Suppressor macrophage (primary cell): ENCODE measurements around the gene FGF12.

Experiments used
- DNase-seq, 4 experiments: peaks; one replicate each; pipeline ENCODE4 v3.0.0-alpha.2; 2020 to 2022

The FGF12 gene

DNA sequence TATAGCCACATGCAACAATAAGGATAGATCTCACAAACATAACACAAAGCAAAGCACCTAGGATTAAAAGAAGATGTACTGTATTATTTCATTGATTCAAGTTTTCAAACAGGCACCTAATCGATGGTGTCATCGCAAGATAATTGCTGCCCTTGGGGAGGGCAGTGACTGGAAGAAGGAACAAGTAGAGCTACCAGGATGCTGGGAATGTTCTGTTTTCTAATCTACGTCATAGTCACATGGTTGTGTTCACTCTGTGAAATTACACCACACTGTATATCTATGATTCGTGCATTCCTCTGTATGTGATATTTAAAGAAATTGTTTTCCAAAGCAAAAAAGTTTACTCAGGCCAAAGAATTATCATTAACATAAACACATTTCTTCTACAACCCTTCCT is 236.6 kb downstream of the FGF12 start:
- no peak for DNase-seq

DNA sequence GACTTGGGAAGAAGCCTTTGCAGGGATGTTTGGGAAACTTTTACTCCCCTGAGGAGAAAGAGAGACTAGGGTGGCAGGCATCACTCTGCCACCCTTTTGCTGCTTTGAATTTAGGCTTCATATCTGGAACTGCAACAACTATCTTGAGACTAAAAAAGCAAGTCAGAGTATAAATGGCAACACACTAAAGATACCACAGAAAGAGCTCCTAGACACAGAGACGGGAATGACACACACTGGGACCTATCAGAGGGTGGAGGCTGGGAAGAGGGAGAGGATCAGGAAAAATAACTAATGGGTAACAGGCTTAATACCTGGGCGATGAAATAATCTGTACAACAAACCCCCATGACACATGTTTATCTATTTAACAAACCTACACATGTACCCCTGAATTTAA is 237.8 kb downstream of the FGF12 start:
- DNase-seq, result no peak

DNA sequence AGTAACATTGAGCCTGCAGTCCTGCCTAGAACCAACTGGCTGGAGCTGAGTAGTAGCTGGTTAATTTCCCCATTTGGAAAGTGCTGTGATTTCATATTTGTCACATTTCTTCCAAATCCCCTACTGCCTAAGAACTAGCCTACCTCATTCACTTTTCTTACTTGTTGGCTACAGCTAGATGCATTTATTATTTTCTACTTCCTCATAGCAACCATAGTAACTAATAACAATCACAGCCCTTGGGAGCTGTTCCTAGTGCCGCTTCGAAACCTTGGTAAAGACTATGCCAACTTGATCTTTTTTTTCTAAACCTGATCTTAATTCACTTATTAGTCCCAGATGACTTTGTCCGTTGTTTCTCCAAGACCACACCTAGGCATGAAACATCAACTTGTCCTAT is 240.3 kb downstream of the FGF12 start:
- DNase-seq, result no peak

DNA sequence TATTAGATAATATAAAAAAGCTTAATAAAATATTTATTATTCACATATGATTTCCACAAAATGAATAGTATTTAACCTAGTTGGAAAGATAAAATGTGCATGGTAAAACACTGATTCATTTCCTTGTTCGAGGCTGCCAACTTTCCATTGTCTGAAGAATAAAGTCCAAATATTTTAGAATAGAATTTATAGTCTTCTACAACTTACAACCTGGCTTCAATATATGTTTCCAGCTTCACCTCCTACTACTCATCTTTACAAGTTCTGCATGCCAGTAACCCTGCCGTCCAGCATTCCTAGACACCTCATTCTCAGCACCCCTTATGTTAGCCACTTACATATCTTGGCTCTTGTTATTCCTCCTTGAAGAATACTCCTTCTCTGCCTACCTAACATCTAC is 244.5 kb downstream of the FGF12 start:
- no peak for DNase-seq

DNA sequence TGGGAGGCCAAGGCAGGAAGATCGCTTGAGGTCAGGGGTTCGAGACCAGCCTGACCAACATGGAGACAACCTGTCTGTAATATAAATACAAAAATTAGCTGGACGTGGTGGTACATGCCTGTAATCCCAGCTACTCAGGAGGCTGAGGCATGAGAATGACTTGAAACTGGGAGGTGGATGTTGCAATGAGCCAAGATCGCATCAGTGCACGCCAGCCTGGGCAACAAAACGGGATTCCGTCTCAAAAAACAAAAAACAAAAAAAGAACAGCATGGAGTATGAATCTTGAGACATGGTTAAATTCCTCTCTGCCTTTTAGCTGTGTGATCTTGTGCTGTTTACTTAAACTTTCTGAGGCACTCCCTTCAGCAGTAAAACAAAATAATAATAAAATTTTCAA is 244.9 kb downstream of the FGF12 start:
- DNase-seq, result no peak

DNA sequence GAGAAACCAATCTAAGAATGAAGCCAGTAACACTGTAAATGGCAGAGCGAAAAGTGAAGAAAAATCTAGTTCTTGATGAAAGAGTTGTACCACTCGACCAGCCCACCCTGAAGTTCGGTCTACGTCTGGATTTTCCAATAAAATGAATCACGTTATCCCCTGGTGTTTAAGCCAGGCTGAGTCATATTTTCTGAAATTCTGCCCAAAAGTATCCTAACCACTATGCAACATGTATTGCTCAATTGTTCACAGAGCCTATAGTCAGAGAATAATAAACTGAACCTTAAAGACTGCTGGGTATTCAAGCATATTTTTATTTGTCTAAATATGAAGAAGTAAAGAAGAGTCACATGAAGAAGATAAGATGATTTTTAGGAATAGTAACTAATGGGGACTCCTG is 245.7 kb downstream of the FGF12 start:
- no peak for DNase-seq

DNA sequence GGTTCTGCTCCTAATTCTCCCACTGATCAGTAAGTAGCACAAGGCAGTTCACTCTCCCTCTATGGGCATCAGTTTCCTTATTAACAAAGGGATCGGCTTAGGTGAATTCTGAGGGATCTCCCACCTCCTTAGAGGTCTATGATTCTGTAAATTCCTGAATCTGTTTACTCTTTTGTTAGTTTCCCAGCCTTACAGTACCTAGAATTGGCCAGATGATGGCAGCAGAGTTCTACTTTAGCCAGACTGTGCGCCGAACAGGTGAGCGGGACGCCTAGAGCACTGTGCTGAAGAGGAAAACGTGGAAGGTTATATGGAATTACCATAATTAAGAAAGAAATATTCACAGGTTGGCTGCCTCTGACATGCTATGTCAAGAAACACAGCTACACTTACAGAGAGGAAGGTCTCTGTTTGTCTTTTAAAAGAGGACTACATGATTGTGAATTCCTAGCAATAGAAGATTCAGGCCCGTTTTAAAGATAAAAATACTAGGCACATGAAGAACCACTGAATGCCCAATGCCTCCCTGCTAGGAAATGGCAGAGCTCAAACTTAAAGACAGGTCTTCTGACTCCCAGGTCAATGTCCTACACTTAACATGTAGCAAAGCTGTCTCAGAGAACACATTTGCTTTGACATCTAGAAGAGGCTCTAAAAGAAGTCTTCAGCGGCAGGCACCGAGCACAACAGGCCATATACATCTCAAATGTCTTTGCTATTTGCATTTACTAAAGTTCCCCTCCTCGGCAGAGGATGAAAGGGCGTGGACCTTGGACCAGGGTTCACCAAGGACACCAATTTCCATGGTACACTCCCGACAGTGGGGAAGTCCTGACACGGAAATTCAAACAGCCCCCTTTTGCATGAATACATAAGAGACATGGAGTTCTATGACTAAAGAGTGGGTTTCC is 259.9 kb downstream of the FGF12 start:
- DNase-seq, result peak; percentile 38 to 59 (median 57)

DNA sequence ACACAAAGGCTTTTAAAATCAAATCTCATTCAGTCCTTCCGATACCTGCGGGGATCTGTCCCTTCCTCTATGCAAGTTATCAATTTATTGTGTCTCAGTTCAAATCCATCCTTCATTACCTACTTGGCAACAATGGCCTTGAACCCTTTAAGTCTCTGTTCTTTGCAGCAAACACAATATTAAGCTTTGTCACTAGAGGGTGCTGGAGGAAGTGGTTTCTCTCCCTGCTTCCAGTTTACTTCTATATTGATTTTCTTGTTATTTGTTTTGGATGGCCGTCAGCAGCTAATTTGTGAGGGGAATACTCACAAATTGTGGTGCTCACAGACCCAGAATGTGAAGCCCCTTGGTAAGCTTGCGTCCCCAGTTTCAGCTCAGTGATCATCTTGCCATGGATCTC is 278.3 kb downstream of the FGF12 start:
- peak in 1 of 4 experiments; percentile 3 for DNase-seq

DNA sequence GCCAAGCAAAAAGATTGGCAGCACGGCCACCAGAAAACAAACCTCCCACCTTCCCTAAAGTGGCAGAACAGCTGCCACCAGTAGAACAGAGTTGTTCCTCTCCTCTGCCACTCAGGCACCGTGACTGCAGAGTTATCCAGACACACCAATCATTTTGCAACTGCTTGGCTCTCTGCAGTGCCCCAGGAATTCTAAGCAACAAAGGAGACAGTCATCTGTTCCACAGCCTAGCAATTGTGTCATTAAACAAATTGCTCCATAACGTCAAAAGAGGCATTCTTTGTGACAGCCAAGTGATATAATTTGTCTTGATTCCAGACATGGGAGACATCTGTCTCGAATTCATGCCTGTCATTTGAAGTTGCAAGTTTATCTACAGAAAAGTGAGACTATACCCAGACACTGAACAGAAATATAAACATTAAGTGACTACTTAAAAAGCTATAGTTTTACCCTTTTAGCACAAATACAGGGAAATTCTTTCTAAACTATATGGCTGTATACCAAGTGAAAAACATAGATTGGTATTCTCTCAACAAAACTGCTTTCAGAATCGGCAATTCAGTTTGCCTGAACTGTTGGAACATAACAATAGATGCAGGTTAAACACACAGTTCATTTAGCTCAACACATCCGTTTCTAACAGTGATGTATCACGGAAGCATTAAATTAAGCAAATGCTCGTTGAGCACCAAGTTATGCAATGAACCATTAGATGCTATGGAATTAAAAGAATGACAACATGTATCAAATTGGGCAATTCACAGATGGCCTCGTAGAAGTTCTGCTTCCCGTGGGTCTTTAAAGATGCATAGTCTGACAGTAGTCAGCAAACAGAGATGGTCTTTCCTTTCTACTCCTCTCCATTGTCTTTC is 281.3 kb downstream of the FGF12 start:
- no peak for DNase-seq

DNA sequence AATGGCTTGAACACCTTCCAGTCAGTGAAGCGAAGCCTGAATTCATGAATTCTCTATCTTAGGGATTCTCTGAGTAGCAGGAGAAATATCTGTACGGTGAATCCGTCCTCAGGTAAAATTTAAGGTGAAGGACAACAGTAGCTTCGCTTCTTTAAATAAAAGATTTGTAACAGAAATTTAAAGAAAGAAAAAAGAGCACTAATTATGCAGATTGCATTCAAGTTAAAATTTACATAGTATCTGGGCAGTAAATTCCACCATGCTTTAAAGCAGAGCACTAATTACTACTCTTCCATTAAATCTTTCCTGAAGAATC is 282.6 kb downstream of the FGF12 start:
- no peak for DNase-seq

DNA sequence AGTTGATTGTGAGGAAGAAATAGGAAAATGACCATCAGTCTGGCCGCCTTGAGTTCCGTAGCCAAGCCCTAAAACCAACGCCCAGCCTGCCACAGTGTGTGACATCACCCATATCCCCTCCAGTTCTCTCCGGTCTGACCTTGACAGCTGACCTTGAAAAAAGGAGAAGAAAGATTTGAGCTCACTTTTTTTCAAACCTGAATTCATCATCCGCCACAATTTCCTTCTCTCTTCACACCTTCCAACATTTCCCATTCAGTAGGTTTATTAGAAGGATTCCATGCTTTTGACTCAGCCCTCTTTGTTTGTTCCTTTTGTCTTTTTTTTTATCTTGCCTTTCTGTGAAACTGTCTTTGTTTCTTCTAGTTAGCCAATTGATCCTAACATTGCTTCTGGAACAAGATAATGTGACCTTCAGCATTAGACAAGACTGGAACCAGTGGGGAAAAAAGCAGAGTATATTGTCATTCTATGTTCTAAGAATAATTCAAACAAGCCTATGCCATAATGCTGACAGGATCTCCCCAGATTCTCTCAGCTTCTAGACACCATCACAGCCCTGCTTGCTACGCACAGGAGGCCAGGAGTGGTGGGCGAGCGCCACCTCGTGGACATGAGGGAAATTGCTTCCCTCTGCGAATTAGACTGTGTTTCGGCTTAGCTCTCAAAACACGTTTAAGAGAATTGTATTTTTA is 283.1 kb downstream of the FGF12 start:
- peak; percentile 55 to 69 (median 66) for DNase-seq

DNA sequence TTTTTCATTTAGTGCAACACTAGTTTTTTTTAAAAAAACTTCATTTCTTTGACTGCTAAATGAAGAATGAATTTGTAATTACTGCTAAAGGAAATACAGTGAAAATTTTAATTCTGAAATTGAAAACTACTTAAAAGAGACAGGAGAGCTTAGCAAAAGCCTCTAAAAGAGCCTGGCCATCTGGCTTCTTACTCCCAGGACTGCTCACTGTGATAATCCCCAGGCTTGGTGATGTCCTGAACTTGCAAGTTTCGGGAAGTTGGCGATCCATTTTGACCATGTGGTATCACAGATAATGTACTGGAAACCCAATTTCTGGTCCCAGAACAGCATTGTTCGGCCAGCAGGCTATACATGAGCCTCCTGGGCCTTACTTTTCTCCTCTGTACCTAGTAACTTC is 292.1 kb downstream of the FGF12 start:
- no peak for DNase-seq

DNA sequence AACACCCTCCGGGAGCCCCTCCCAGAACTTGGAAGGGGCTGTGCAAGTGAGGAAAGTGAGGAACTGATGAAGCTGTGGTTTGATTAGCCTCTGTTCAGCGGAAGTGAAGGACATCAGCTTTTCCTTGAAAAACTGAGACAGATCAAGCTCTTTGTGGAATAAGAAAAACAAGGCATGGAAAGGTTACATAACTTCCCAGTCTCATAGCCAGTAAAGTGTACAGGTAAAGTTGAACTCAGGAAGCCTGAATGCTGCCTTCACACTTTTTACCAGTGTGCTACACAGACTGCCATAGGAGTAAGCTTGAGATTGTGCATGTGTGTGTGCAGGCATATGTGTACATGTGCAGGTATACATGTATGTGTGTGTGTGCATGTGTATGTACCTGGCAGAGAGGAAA is 293.2 kb downstream of the FGF12 start:
- no peak for DNase-seq

DNA sequence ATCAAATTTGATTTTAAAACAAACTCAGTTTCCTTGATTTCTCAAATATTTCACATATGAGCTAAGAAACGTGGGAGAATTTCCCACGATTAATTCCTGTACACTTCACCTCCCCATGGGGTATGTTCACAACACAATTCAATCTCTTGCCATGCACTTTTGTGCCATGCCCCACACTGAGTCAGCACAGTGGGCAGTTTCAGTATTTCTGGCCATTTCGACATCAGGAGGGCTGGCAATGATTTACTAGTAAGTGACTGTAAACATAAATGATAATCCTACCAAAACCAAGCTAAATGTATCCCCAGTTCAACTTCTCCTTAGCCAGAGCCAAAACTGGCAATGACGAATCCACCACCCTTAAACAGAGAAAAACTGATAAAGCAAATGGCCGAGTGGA is 293.6 kb downstream of the FGF12 start:
- no peak for DNase-seq

DNA sequence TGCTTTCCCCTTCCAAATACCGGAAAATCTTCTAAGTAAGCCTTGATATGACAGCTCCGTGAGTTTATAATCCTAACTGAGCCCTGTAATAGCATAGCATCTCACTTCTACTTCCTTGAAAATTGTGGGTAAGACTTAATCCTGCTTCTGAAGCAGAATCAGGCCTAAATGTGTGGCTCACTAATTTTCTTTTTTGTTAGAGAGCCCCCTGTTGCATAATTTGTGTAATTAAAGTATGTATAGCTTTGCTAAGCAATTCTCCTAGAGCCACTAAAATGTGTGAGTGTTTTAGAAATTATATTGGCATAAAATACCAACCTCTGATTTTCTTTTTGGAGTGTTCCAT is 304.4 kb downstream of the FGF12 start:
- peak in 3 of 4 experiments; percentile 4 to 30 (median 11) for DNase-seq

DNA sequence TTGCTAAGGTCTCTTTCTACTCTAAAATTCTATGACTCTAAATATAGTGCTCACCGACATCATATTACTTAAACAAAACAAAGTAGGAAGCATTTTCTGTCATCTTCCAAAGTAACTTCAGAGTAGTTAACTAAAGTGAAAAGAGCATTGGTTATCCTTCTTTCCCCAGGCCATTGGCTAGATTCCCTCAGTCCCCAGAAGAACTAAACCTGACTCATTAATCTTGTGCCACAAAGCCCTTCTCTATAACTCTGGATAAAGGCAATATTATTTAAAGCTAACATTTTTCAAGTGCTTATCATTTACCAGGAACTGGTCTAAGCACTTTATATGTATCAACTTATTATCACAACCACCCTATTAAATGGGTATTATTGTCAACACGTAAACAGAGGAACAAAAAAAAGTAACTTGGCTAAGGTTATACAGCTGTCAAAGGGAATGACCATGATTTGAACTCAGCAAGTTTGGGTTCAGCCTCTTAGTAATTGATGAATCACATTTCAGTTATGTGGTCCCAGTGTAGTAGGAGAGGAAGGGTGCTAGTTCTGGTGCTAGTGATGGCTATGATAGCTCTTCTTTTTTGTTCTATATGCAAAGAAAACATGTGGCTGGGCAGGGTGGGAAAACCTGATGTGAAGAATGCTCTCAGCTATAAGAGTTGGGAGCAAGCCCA is 304.9 kb downstream of the FGF12 start:
- no peak for DNase-seq

DNA sequence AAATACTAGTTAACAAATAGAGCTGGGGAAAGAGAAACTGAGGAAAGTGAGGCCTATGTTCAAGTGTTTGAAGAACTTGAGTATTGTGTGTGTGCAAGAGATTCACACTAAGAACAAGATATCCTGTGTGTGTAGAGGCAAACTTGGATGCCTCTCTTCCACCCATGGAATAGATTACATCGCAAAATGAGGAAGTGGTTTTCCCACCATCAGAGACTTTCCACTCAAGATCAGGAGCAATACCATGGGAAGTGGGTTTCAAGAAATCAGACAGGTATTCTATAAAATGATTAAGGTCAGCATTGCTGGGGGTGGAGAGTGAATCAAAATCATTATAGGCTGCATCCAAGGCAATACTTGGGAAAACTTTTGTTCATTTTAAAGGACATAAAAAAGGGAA is 308.0 kb downstream of the FGF12 start:
- DNase-seq, result no peak

DNA sequence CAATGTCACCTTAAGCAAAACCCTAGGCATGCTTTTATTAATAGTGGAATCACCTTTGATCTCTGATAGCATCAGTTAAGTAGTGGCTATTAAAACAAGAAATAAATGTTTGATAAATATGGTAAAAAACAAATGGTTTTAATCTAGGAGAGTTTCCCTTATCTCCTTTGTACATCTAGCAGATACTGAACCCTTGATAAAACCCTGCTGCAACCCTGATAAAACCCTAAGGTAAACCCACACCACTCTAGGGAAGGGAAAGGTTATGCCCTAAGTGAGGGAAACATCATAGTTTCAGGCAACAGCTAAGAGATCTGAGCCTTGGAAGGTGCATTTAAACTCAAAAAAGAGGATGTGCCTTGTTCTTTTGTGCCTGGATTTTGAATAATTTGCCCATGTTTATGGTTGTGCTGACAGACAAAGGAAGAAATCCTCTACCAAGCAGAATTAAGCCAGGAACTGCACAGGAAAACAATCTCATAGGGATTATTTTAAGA is 309.7 kb downstream of the FGF12 start:
- DNase-seq, result no peak

DNA sequence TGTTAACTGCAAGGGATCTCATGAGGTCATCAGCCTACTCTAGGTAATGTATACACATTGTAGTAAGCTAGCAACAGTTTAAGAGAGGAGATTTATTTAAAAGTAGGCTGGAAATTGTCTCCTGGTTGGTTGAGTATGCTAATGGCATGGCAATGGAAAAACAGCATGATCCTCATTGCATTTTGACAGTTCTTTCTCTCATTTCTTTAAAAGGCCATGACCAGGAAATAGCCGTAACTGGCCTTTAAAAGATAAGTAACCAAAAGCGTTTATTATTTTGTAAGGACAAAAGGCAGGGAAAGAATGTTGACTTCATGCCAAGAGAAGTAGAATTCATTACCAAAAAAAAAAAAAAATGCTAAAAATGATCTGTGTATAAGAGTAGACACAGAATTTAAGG is 310.3 kb downstream of the FGF12 start:
- no peak for DNase-seq

DNA sequence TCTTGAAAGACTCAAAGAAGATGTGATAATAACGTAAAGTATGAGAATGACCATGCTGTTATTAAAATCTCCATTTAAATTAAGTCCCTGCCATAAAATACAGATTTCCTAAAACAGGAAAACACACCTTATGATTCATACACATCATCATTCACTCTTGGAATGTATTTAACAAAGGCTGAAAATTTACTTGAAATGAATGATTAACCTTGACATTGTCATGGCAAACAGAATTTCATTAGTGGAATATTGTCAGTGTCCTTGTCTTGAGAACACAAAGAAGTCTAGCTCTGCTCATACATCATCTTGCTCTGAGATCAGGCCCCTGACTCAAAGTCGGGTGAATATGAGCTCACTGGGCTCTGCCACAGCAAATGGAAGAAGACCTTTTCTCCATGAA is 313.9 kb downstream of the FGF12 start:
- no peak for DNase-seq

DNA sequence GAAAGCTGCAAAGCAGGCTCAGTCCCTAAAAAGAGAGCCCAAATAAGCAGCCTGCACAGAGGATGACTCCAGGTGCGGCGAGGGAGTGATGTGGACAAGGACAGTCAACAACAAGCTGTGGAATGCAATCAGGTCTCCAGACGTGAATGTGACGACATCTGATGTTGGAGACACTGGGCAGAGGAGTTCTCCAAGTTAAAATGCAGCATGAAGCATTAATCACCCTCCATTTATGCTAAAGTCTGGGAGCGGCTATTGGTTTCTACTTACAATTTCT is 316.7 kb downstream of the FGF12 start:
- no peak for DNase-seq

DNA sequence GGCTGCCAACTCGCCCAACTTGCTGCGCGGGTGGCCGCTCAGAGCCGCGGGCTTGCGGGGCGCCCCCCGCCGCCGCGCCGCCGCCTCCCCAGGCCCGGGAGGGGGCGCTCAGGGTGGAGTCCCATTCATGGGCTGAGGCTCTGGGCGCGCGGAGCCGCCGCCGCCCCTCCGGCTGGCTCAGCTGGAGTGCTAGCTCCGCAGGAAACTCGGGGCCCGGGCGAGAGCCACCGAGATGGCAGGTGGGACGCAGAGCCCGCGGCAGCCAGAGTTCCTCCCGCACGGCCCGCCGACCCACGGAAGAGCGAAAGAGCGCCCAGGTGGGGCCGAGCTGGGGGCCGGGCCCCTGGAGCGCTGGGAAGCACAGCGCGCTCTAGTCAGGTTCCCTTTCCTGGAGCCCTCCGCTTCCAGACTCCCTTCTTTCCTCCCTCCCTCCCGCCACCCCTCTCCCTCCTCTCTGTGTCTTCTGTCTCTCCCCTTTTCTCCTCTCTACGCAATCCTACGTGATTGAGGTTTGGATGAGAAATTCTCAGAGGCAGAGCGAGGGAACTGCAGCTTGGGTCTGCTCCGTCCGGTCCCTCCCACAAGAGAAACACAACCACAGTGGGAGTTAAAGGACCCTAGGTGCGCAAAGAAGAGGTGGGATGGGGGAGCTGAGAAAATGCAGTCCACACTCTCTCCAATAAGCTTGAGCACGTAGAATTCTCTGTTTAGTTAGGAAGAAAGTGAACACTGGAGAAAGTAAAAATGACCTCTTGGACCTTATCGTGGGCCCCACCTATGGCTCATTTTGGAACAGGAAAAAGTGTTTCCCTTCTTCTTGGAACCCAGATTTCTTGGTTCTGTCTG is 317.3 kb downstream of the FGF12 start:
- DNase-seq, result no peak
